GM18505 (cell line): ENCODE data around the gene TCEAL3.
A peak's percentile ranks its signal among the peaks of the same experiment; 100 is the strongest.

Experiments used
- ATAC-seq: cut with Tn5 transposase; IDR thresholded peaks from one replicate; pipeline ENCODE4 v1.9.1; 2021; ENCODE audit not compliant: unreplicated experiment
- POLR2A ChIP-seq: IDR thresholded peaks from 4 replicates; pipeline ENCODE4 v1.6.1; 2011; ENCODE audit warnings: borderline replicate concordance; ENCODE audit not compliant: insufficient read depth, insufficient read length; ENCODE audit errors: extremely low read depth

TCEAL3 gene

DNA sequence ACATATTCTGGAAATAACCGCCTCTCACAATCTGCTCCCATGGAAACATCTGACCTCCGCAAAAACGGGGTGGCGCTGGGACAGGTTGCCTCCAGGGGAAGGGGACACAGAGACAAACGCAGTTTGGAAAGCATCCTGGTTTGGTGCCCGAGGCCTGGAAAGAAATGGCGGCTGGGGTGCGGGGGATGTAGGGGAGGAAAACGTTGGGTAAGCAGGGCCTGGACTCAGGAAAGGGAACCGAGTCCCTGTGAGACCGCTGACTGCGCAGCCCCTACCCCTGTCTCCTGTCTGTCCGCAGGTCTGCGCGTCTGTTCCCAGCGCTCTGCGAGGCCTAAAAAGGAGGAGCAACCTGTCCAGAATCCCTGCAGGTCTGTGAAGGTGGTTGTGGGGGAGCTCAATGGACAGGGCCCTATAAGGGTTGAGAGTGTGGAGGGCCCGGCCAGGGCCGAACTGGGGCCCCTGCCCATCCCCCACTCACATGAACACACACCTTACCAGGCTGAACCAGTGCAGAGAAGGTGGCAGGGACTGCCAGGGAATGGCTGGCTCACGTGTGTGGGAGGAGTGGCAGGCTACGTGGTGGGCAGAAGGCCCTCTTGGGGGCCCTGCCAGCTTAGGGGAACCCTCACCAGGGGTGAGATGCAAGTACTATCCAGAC, 672 bp downstream of the TCEAL3 start:
- no peak for TF ChIP-seq POLR2A
- no peak for ATAC-seq

- TF ChIP-seq POLR2A, result no peak
Measured at GRCh38 chrX:103610282-103610681, 2.5 kb downstream of the TCEAL3 start.

GRCh38 chrX:103613362-103613890, 5.7 kb downstream of the TCEAL3 start:
- TF ChIP-seq POLR2A, result no peak
- no peak for ATAC-seq

More at GRCh38 chrX:103610282-103610681, 2.5 kb downstream of the TCEAL3 start:
- no peak for ATAC-seq

- ATAC-seq, result no peak
- no peak for TF ChIP-seq POLR2A
Measured at GRCh38 chrX:103614999-103615398, 7.2 kb downstream of the TCEAL3 start.

DNA sequence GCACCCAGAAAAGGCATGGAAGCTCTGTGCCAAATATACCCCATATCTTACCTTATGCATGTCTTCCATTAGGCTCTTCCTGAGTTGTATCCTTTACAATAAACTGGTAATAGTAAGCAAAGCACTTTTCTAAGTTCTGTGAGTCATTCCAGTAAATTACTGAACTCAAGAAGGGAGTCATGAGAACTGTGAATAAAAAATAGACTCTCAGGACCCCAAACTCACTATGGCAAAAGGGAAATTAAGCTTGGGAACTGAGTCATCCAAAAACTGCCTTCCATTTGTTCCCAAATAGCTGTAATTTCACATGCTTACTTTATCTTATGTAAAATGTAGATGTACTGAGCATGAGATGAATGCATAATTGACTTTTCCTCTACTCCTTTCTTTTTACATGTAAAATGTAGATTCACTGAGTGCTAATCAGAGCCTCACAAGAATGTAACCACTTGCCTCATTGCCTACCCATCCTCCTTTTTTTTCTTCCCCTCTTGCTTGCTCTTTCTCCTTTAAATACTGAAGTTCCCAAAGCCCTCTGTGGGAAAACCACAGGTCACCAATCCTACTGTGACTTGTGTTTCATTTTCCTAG, 8.1 kb downstream of the TCEAL3 start:
- TF ChIP-seq POLR2A, result no peak
- no peak for ATAC-seq

DNA sequence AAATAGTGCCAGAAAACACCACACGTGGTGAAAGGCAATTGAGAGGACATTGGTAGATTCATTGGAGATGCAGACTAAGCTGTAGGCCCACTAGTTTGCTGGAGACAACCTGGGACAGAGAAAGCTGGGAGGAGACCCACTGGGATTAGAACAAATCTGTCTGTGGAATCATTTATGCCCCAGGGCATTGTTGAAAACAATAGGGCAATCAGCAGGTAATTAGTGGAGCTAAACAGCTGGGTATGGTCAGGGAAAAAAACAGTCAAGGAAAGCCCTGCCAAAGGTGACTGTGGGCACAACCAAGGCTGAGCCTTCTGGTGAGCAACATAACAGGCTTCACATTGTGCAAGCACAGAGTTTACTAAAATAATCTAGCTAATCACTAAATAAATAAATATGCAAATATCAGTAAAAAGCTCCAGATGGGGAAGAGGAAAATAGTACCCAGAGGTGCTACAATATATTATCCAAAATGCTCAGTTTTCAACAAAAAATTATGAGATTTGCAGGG, 9.0 kb downstream of the TCEAL3 start:
- no peak for TF ChIP-seq POLR2A
- no peak for ATAC-seq

GRCh38 chrX:103624111-103624510, 16.3 kb downstream of the TCEAL3 start:
- no peak for ATAC-seq
- TF ChIP-seq POLR2A, result no peak

- ATAC-seq, result no peak
- no peak for TF ChIP-seq POLR2A
Measured at GRCh38 chrX:103626855-103627254, 19.1 kb downstream of the TCEAL3 start.

DNA sequence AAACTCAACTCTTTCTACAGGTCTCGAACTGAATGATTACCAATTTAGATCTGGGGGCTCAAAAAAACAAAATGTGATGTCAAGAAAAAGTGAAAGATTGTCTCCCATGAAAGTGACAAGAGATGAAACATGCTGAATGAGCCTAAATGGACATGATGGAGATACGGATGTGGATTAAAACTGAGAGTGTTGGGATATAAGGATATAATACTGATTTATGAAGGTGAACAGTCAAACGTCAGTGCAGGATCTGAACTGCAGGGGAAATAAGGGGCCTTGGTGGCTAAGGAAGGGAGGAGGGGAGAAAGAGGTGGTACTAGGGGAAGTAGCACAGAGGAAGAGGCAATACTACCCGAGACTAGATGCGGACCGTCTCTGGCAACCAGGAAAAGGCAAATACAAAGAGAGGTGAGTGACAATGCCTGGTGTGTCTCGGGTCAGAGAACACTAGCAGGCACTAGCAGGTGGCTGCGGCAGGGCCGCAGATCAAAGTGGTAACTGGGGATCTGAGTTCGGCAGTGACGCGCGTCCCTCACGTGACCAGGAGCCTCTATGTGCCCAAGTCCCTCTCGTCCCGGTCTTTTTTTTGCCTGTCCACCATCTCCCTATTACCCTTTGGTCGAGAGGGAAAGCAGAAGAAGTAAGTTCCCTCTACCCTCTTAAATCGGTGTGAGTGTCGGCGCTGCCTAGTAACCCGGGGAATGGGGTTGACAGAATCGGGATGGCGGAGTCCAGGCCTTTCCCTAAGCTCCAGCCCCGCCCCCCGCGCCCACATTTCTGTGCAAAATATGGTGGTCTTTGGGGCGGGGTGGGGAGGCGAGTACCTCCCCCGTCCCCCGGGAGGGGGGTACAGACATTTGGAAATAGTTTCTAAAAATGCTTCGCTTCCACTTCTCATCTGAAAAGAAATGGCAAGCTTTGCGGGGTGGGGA, 20.9 kb downstream of the TCEAL3 start, which contains the start of gene TCEAL1:
TCEAL1 (plus strand) TSS at position 590 of the 932 bp plus-strand sequence. CDS start 942 bp downstream, outside the sequence.
- TF ChIP-seq POLR2A, result peak; percentile 59
- ATAC-seq, result peak; percentile 72

- peak; percentile 35 for ATAC-seq
- peak; percentile 38 for TF ChIP-seq POLR2A
Measured at GRCh38 chrX:103629318-103630170, 21.8 kb downstream of the TCEAL3 start.

DNA sequence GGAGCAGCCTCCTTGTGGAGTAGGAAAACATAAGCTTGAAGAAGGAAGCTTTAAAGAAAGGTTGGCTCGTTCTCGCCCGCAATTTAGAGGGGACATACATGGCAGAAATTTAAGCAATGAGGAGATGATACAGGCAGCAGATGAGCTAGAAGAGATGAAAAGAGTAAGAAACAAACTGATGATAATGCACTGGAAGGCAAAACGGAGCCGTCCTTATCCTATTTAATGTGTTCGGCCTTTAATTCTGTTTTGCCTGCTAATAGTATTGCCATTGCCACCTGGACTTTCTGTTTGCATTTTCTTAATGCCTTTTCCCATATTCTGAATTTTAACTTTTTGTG, 22.4 kb downstream of the TCEAL3 start:
- no peak for ATAC-seq
- no peak for TF ChIP-seq POLR2A

DNA sequence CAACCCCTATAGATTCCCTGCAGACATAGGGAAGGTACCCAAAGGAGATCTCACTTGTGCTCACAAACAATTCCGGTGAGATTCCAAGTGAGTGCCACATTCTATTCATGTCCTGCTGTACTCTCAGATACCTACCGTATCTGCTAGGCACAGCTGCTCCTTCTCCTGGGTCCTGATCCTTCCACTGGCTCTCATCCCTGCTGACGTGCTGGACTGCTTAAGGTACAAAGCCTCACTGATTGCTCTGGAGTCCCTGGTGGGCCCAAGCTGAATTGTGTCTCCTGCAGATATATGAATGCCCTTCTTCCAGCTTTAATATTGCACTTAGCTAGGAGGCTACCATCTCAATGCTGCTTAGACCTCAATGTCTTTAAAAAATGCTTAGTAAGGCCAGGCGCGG, 23.4 kb downstream of the TCEAL3 start:
- TF ChIP-seq POLR2A, result no peak

More for the DNA sequence above, 23.4 kb downstream of the TCEAL3 start:
- no peak for ATAC-seq
